HCT116 (cell line): ENCODE results near the gene DRICH1. TPM values are rescaled to one million over a fixed set of nuclear protein-coding genes. Genes with fewer than 3 reads are reported as not detected.
"Not testable (repeated sequence)": the region's sequence is repeated elsewhere in the genome, so short reads cannot be mapped to it uniquely, and the experiment has no call there.

Experiments
- ATAC-seq: fragments of 200-7000 bp; cut with Tn5 transposase; 2 replicates; pipeline ENCODE4 v1.9.1; 2020; ENCODE audit warnings: mild to moderate bottlenecking, moderate library complexity
- BruUV-seq: library from RNA; stranded (reverse); fragments of 400-500 nt; replicated peaks from 2 replicates; lab custom pipeline; 2021; lab: Mats Ljungman, UMichigan
- CTCF ChIA-PET: fragments of 300-600 bp; sonication (Branson Sonifier 250); formaldehyde crosslinking; loops from one replicate; lab custom pipeline; 2021; ENCODE audit warnings: antibody characterized with exemption; lab: Charles Lee
- POLR2A ChIA-PET: fragments of 300-600, 350-600 bp; sonication (Branson Sonifier 250); formaldehyde crosslinking; loops from one replicate; lab custom pipeline; 2021; ENCODE audit warnings: antibody characterized with exemption; lab: Charles Lee
- RAD21 ChIA-PET, 2 experiments: fragments of 300-600 bp; sonication (Branson Sonifier 250); formaldehyde crosslinking; loops; one replicate each; lab custom pipeline; 2023; ENCODE audit warnings: low total read pairs in 2 of 2; ENCODE audit not compliant: uncharacterized antibody in 2 of 2, unreplicated experiment in 2 of 2, low non-redundant PET in 1 of 2; lab: Charles Lee
- DNase-seq: peaks from one replicate; pipeline ENCODE4 v3.0.0-alpha.2; 2010; ENCODE audit warnings: low read depth, low spot score
- H2AFZ ChIP-seq: fragments of 200-600 bp; shearing (Covaris generic), sonication (generic); 2 replicates; pipeline ENCODE4 v1.6.1; 2017; ENCODE audit warnings: low read depth, mixed run types, mixed read lengths, antibody characterized with exemption, low read length; ENCODE audit not compliant: poor library complexity, severe bottlenecking
- H3K27ac ChIP-seq: 2 replicates; pipeline ENCODE4 v1.5.1; 2012; ENCODE audit warnings: low read depth, low read length
- H3K27me3 ChIP-seq: fragments of 200-600 bp; sonication (generic); 2 replicates; pipeline ENCODE4 v1.6.1; 2016; ENCODE audit warnings: mixed run types, low read length, mixed read lengths; ENCODE audit not compliant: insufficient read depth
- H3K36me3 ChIP-seq, 2 experiments: fragments of 200-500 bp in 1 of 2; fragments of 200-600 bp in 1 of 2; sonication (Bioruptor generic) in 1 of 2; sonication (generic) in 1 of 2; 2 replicates each; pipeline versions ENCODE4 v1.5.1 to v1.6.1; 2014 to 2016; ENCODE audit warnings: low read length in 2 of 2, inconsistent platforms in 1 of 2, mixed read lengths in 1 of 2, mixed run types in 1 of 2; ENCODE audit not compliant: insufficient read depth in 2 of 2, control insufficient read depth in 1 of 2
- H3K4me1 ChIP-seq, 2 experiments: fragments of 200-600 bp in 1 of 2; sonication (generic) in 1 of 2; 2 replicates each; pipeline versions ENCODE4 v1.5.1 to v1.6.1; 2012 to 2017; ENCODE audit warnings: low read length in 2 of 2, inconsistent platforms in 1 of 2, mild to moderate bottlenecking in 1 of 2, mixed read lengths in 1 of 2, mixed run types in 1 of 2, moderate library complexity in 1 of 2; ENCODE audit not compliant: insufficient read depth in 2 of 2, control insufficient read depth in 1 of 2
- H3K4me2 ChIP-seq: fragments of 200-600 bp; sonication (generic); 2 replicates; pipeline ENCODE4 v1.6.1; 2017; ENCODE audit warnings: mixed run types, low read length, mixed read lengths
- H3K4me3 ChIP-seq, 2 experiments: fragments of 200-600 bp in 1 of 2; sonication (generic) in 1 of 2; replicated peaks in 1 of 2; 2 replicates each; pipeline ENCODE4 v1.5.1; 2011 to 2016; ENCODE audit warnings: low read length in 2 of 2, control low read depth in 1 of 2, low read depth in 1 of 2, mild to moderate bottlenecking in 1 of 2, mixed read lengths in 1 of 2, mixed run types in 1 of 2
- H3K79me2 ChIP-seq: fragments of 200-600 bp; sonication (generic); 2 replicates; pipeline ENCODE4 v1.6.1; 2017; ENCODE audit warnings: mild to moderate bottlenecking, mixed run types, low read length, moderate library complexity, mixed read lengths; ENCODE audit not compliant: insufficient read depth
- H3K9ac ChIP-seq: fragments of 200-600 bp; sonication (generic); 2 replicates; pipeline ENCODE4 v1.6.1; 2016; ENCODE audit warnings: low read length, mixed read lengths
- H3K9me2 ChIP-seq: fragments of 200-600 bp; sonication (generic), shearing (Covaris generic); 2 replicates; pipeline ENCODE4 v1.6.1; 2017; ENCODE audit warnings: mixed run types, mild to moderate bottlenecking, moderate library complexity; ENCODE audit not compliant: insufficient read depth
- H3K9me3 ChIP-seq, 2 experiments: fragments of 200-500 bp in 1 of 2; fragments of 200-600 bp in 1 of 2; sonication (Bioruptor generic) in 1 of 2; sonication (generic) in 1 of 2; 2 replicates each; pipeline ENCODE4 v1.6.1; 2014 to 2017; ENCODE audit warnings: low read length in 2 of 2, mixed read lengths in 2 of 2, inconsistent platforms in 1 of 2, low read depth in 1 of 2, mild to moderate bottlenecking in 1 of 2, mixed run types in 1 of 2, moderate library complexity in 1 of 2; ENCODE audit not compliant: control insufficient read depth in 1 of 2, insufficient read depth in 1 of 2
- H4K20me1 ChIP-seq: fragments of 200-600 bp; sonication (generic), shearing (Covaris generic); 2 replicates; pipeline ENCODE4 v1.6.1; 2017; ENCODE audit warnings: mixed run types, mild to moderate bottlenecking, moderate library complexity; ENCODE audit not compliant: insufficient read depth
- EGR1 ChIP-seq: IDR thresholded peaks from 2 replicates; pipeline ENCODE4 v1.6.1; 2012; ENCODE audit warnings: low read depth
- intact Hi-C: fragments of 100-400 bp; cut with micrococcal nuclease; formaldehyde crosslinking; loops from 2 replicates; pipeline ENCODE4 v1.10.0; 2022
- total RNA-seq: library from RNA; stranded (reverse); gene quantifications from one replicate; pipeline ENCODE4 v1.2.1, GENCODE V29; 2021; ENCODE audit not compliant: unreplicated experiment

The DRICH1 gene
- total RNA-seq, 1 experiment from 2014 or later: 0.44 TPM

DNA sequence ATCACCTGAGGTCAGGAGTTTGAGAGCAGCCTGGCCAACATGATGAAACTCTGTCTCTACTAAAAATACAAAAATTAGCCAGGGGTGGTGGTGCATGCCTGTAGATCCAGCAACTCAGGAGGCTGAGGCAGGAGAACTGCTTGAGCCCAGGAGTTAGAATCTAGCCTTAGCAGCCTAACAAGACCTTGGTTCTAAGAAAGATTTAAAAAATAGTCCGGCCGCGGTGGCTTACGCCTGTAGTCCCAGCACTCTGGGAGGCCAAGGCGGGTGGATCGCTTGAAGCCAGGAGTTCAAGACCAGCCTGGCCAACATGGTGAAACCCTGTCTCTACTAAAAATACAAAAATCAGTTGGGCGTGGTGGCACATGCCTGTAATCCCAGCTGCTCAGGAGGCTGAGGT is 14.4 kb upstream of the DRICH1 start:
- H3K9me2 ChIP-seq, H3K4me1 ChIP-seq, RAD21 ChIA-PET, H4K20me1 ChIP-seq, H3K79me2 ChIP-seq, intact Hi-C loops, H3K36me3 ChIP-seq, CTCF ChIA-PET, H3K9me3 ChIP-seq, H3K4me3 ChIP-seq, POLR2A ChIA-PET, H3K27me3 ChIP-seq, H3K9ac ChIP-seq, H2AFZ ChIP-seq, ATAC-seq, H3K4me2 ChIP-seq, BruUV-seq, H3K27ac ChIP-seq, DNase-seq: not testable (repeated sequence)

DNA sequence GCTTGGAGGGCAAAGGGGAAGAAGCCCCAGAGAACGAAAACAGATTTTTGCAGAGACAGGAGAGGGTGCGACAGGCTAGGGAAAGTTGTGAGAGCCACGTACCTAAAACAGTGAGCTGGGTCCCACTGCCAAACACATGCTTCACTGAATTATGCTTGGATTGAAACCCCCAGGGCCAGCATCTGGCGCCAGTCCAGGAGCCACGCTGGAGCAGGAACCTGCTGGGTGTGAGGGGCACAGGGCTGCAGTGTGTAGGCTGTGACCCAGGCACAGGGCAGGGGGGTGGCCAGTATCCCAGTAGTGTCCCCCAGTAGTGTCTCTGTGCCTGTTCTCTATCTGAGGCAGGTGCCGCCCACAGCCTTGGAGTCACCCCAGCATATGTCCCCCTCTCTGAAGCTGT is 8.1 kb upstream of the DRICH1 start:
- DNase-seq, CTCF ChIA-PET, H3K4me3 ChIP-seq, H3K27me3 ChIP-seq, RAD21 ChIA-PET, H4K20me1 ChIP-seq, H3K9ac ChIP-seq, H3K27ac ChIP-seq, H3K9me3 ChIP-seq, ATAC-seq, POLR2A ChIA-PET, intact Hi-C loops, H3K4me1 ChIP-seq, H3K4me2 ChIP-seq, H3K9me2 ChIP-seq, H3K79me2 ChIP-seq, H2AFZ ChIP-seq, BruUV-seq, H3K36me3 ChIP-seq: not testable (repeated sequence)

DNA sequence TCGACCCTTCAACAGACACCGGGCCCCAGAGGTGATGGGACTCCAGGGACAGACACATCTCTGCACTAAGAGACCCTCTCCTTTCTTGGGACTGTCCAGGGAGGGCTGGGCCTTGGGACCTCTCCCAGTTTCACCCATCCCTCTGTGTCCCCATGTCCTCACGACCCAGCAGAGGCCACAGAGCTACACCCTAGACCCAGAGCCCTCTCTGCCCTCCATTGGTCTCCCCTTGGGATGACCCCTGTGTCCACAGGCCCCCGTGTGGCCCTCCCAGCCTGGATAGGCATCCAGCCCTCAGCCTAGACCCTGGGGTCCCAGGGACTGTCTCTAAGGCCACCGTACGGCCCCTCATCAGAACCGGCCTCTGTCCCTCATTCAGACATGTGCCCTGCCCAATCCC is 7.5 kb upstream of the DRICH1 start:
- H3K9me2 ChIP-seq: no peaks in the 10 kb centered on the region
- H3K27me3 ChIP-seq: no peaks in the 10 kb centered on the region
- no peaks in the 10 kb centered on the region for H3K79me2 ChIP-seq
- POLR2A ChIA-PET: no interaction called here
- ATAC-seq (no peak), DNase-seq (no peak)
- no peak overlapping the region for H3K27ac ChIP-seq
- TF ChIP-seq EGR1: no peak
- no peak overlapping the region for H3K4me3 ChIP-seq
- no peaks in the 10 kb centered on the region for H3K9me3 ChIP-seq
- intact Hi-C loops: no loop called here
- BruUV-seq: no TSS peak
- CTCF ChIA-PET: no interaction called here
- no peak overlapping the region for H3K9ac ChIP-seq
- H2AFZ ChIP-seq: no peak overlapping the region
- RAD21 ChIA-PET: no interaction called here
- no peak overlapping the region for H3K4me2 ChIP-seq
- H3K4me1 ChIP-seq: no peaks in the 10 kb centered on the region
- no peaks in the 10 kb centered on the region for H4K20me1 ChIP-seq
- H3K36me3 ChIP-seq: no peaks in the 10 kb centered on the region
